Right cardiac atrium (tissue), 5 donors: ENCODE results near the gene CTBP2. TPM values are rescaled to one million over a fixed set of nuclear protein-coding genes. Genes with fewer than 3 reads are reported as not detected.

Source experiments
- ATAC-seq, 2 donors: fragments of 200-7000 bp; cut with Tn5 transposase; one replicate each; pipeline versions ENCODE4 v1.8.0 to v1.9.1; 2020; ENCODE audit warnings: moderate library complexity in 2 of 2, mild to moderate bottlenecking in 1 of 2
- DNase-seq, 3 donors: peaks; one replicate each; pipeline ENCODE4 v3.0.0-alpha.2; 2020
- H3K27ac ChIP-seq: one replicate; pipeline ENCODE4 v1.5.1; 2013; ENCODE audit warnings: mild to moderate bottlenecking, low read length, control low read depth, moderate library complexity
- H3K27me3 ChIP-seq: one replicate; pipeline ENCODE4 v1.6.1; 2013; ENCODE audit not compliant: control insufficient read depth, insufficient read depth
- H3K4me1 ChIP-seq: one replicate; pipeline ENCODE4 v1.6.1; 2013; ENCODE audit warnings: low read length; ENCODE audit not compliant: control insufficient read depth, insufficient read depth
- H3K4me3 ChIP-seq: one replicate; pipeline ENCODE4 v1.5.1; 2013; ENCODE audit warnings: low read length, control low read depth
- H3K9me3 ChIP-seq: one replicate; pipeline ENCODE4 v1.6.1; 2013; ENCODE audit warnings: low read length; ENCODE audit not compliant: control insufficient read depth
- WGBS: extraction: QIAGEN DNeasy Blood & Tissue Kit; methylation state at CpG from one replicate; pipeline ENCODE4 v1.1.7; 2013; 5-methylcytosine and 5-hydroxymethylcytosine counted together
- intact Hi-C, 4 donors: fragments of 100-400 bp; cut with DNase I; formaldehyde crosslinking; loops; one replicate each; pipeline versions ENCODE4 v1.11.0 to v1.14.0; 2022 to 2023
- polyA plus RNA-seq: library from polyadenylated mRNA; stranded (reverse); fragments of 200-250 nt; gene quantifications from one replicate; pipeline ENCODE4 v1.2.3, GENCODE V29; 2013
- total RNA-seq, 4 donors: library from RNA; stranded (reverse); fragmentation: NEBNext Ultra II Directional; extraction: Animal tissue kit (Norgen Biotek cat#: 25700); gene quantifications; one replicate each; pipeline ENCODE4 v1.2.1, GENCODE V29; 2021
- donor health status: healthy with polysubstance abuse.
- donor health status: DM: no; HTN: yes; CAD: no.
- donor health status: DM: no; HTN: no; CAD: no.
- donor health status: DM: no; HTN: yes; CAD: no; lungs with severe emphysema.
- donor health status: DM: yes; HTN: yes; CAD: no.

Gene CTBP2
- total and polyA plus RNA-seq, 5 donors = 16.6 to 38.7 (median 37.6) TPM

GRCh38 chr10:125149680-125150047, 10.7 kb downstream of the CTBP2 start:
- peak overlapping the region; percentile 15 for H3K27ac ChIP-seq
- intact Hi-C loops = loop anchor here in 3 of 4 donors (10.0 kb wide), 2 partner anchors 65 to 85 kb away; no protein-coding TSS in a partner anchor
- H3K9me3 ChIP-seq = no peaks in the 10 kb centered on the region
- peak in 1 of 3 donors; percentile 23 for DNase-seq
- H3K4me3 ChIP-seq = no peak overlapping the region
- peaks cover 39% of the 10 kb centered on the region for H3K4me1 ChIP-seq
- ATAC-seq = no peak
- 82% methylated on average over 7 of the region's 7 CpGs for WGBS
- no peaks in the 10 kb centered on the region for H3K27me3 ChIP-seq

- intact Hi-C loops = loop anchor here in 1 of 4 donors (10.0 kb wide), 1 partner anchor 64 kb away; no protein-coding TSS in a partner anchor
- Histone ChIP-seq H3K4me3 (no peak overlapping the region), H3K27me3 (no peaks in the 10 kb centered on the region), H3K27ac (peak overlapping the region; percentile 8), H3K9me3 (no peaks in the 10 kb centered on the region), H3K4me1 (peaks cover 39% of the 10 kb centered on the region)
- WGBS = 68% methylated on average over 12 of the region's 12 CpGs
- peak; percentile 68 to 78 (median 73) for DNase-seq
- ATAC-seq = peak in 1 of 2 donors; percentile 32
Observed at GRCh38 chr10:125149036-125149679, 11.2 kb downstream of the CTBP2 start.

- intact Hi-C loops = loop anchor here in 1 of 4 donors (10.0 kb wide), 1 partner anchor 64 kb away; no protein-coding TSS in a partner anchor
- peak overlapping the region; percentile 8 for H3K27ac ChIP-seq
- H3K4me1 ChIP-seq = peaks cover 41% of the 10 kb centered on the region
- H3K9me3 ChIP-seq = no peaks in the 10 kb centered on the region
- H3K27me3 ChIP-seq = no peaks in the 10 kb centered on the region
- 42% methylated on average over 4 of the region's 4 CpGs for WGBS
- DNase-seq (no peak), ATAC-seq (no peak)
- H3K4me3 ChIP-seq = no peak overlapping the region
Observed at GRCh38 chr10:125148528-125148927, 11.8 kb downstream of the CTBP2 start.

- Histone ChIP-seq H3K9me3 (no peaks in the 10 kb centered on the region), H3K27ac (peak overlapping the region; percentile 29), H3K27me3 (no peaks in the 10 kb centered on the region), H3K4me3 (no peak overlapping the region), H3K4me1 (peaks cover 37% of the 10 kb centered on the region)
- ATAC-seq = peak in 1 of 2 donors; percentile 9
- DNase-seq = peak; percentile 66 to 74 (median 68)
- intact Hi-C loops = loop anchor here in 1 of 4 donors (10.0 kb wide), 1 partner anchor 63 kb away; no protein-coding TSS in a partner anchor
- WGBS = 29% methylated on average over 7 of the region's 7 CpGs
Observed at GRCh38 chr10:125147971-125148439, 12.4 kb downstream of the CTBP2 start.

- Histone ChIP-seq H3K9me3 (no peaks in the 10 kb centered on the region), H3K27ac (peak overlapping the region; percentile 29), H3K4me3 (no peak overlapping the region), H3K27me3 (no peaks in the 10 kb centered on the region), H3K4me1 (peaks cover 36% of the 10 kb centered on the region)
- intact Hi-C loops = loop anchor here in 1 of 4 donors (10.0 kb wide), 1 partner anchor 62 kb away; no protein-coding TSS in a partner anchor
- DNase-seq = peak in 1 of 3 donors; percentile 39
- 48% methylated on average over 13 of the region's 13 CpGs for WGBS
- ATAC-seq = no peak
Observed at GRCh38 chr10:125146791-125147579, 13.4 kb downstream of the CTBP2 start.

- peak in 1 of 3 donors; percentile 37 for DNase-seq
- WGBS = 77% methylated on average over 5 of the region's 5 CpGs
- Histone ChIP-seq H3K9me3 (no peaks in the 10 kb centered on the region), H3K27ac (no peak overlapping the region), H3K27me3 (no peaks in the 10 kb centered on the region), H3K4me3 (no peak overlapping the region), H3K4me1 (peaks cover 39% of the 10 kb centered on the region)
- no peak for ATAC-seq
- intact Hi-C loops = loop anchor here in 1 of 4 donors (10.0 kb wide), 1 partner anchor 61 kb away; no protein-coding TSS in a partner anchor
Observed at GRCh38 chr10:125145636-125146035, 14.7 kb downstream of the CTBP2 start.

GRCh38 chr10:125144693-125145623, 15.4 kb downstream of the CTBP2 start:
- peaks cover 39% of the 10 kb centered on the region for H3K4me1 ChIP-seq
- DNase-seq (peak; percentile 47 to 72 (median 70)), ATAC-seq (peak; percentile 43 to 59)
- intact Hi-C loops = loop anchor here in 1 of 4 donors (10.0 kb wide), 1 partner anchor 60 kb away; no protein-coding TSS in a partner anchor
- 32% methylated on average over 13 of the region's 13 CpGs for WGBS
- no peaks in the 10 kb centered on the region for H3K27me3 ChIP-seq
- H3K4me3 ChIP-seq = no peak overlapping the region
- H3K9me3 ChIP-seq = no peaks in the 10 kb centered on the region
- H3K27ac ChIP-seq = peak overlapping the region; percentile 28

GRCh38 chr10:125144206-125144605, 16.2 kb downstream of the CTBP2 start:
- no peaks in the 10 kb centered on the region for H3K9me3 ChIP-seq
- peaks cover 36% of the 10 kb centered on the region for H3K4me1 ChIP-seq
- peak in 1 of 3 donors; percentile 9 for DNase-seq
- H3K27ac ChIP-seq = peak overlapping the region; percentile 20
- intact Hi-C loops = loop anchor here in 1 of 4 donors (10.0 kb wide), 1 partner anchor 59 kb away; no protein-coding TSS in a partner anchor
- no peak overlapping the region for H3K4me3 ChIP-seq
- no peaks in the 10 kb centered on the region for H3K27me3 ChIP-seq
- WGBS = 51% methylated on average over 12 of the region's 12 CpGs
- peak in 1 of 2 donors; percentile 8 for ATAC-seq

- Histone ChIP-seq H3K27me3 (no peaks in the 10 kb centered on the region), H3K4me1 (peaks cover 27% of the 10 kb centered on the region), H3K4me3 (no peak overlapping the region), H3K9me3 (no peaks in the 10 kb centered on the region), H3K27ac (no peak overlapping the region)
- intact Hi-C loops = loop anchor here in 1 of 4 donors (10.0 kb wide), 1 partner anchor 58 kb away; no protein-coding TSS in a partner anchor
- DNase-seq (peak in 1 of 3 donors; percentile 22), ATAC-seq (no peak)
- 90% methylated on average over 9 of the region's 9 CpGs for WGBS
Observed at GRCh38 chr10:125142946-125143345, 17.4 kb downstream of the CTBP2 start.
